HL-60 (cell line): ENCODE measurements around the gene MRPS34.

Source experiments
- GABPA ChIP-seq: IDR thresholded peaks from 2 replicates; pipeline ENCODE4 v1.6.1; 2012; ENCODE audit warnings: low read depth
- TF ChIP-seq, protein P1 (sequence below): IDR thresholded peaks from one replicate; pipeline ENCODE4 v1.5.1; 2011; ENCODE audit warnings: low read length, control low read depth, inconsistent platforms; ENCODE audit not compliant: insufficient read depth

DNA sequence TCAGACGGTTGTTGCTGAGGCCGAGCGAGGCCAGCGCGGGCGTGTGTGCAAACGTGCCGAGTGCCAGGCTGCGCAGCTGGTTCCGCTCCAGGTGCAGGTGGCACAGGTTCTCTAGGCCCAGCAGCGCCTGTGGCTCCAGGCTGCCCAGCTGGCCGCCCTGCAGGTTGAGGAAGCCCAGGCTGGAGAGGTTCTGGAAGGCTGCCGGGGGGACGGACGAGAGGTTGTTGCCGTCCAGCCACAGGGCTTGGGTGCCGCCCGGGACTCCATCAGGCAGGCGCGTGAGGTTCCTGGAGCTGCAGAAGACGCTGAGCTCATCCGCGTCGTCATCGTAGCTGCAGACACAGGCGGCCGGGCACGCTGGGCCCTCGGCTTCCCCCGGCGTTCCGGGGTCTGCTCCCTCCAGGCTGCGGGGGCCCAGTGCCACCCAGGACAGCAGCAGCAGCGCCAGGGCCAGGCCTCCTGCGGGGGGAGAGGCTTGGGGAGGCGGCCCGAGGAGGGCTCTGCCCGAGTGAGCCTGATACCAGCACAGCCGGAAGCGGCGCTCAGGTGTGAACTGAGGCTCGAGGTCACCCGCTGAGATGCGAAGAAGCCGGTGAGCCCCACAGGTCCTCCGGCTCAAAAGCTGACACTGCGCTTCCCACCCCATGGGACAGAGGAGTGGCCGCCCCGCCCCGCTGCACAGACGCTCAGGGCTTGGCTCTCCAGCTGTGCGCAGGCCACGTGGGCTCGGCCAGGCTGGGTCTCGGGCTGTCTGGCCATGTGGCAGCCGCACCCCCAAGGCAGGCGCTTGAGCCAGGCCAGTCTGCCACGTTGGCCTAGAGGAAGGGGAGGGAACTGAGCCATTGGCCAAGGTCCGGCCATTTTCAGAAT lies 19.2 kb upstream of the MRPS34 start:
- TF ChIP-seq, protein P1, sequence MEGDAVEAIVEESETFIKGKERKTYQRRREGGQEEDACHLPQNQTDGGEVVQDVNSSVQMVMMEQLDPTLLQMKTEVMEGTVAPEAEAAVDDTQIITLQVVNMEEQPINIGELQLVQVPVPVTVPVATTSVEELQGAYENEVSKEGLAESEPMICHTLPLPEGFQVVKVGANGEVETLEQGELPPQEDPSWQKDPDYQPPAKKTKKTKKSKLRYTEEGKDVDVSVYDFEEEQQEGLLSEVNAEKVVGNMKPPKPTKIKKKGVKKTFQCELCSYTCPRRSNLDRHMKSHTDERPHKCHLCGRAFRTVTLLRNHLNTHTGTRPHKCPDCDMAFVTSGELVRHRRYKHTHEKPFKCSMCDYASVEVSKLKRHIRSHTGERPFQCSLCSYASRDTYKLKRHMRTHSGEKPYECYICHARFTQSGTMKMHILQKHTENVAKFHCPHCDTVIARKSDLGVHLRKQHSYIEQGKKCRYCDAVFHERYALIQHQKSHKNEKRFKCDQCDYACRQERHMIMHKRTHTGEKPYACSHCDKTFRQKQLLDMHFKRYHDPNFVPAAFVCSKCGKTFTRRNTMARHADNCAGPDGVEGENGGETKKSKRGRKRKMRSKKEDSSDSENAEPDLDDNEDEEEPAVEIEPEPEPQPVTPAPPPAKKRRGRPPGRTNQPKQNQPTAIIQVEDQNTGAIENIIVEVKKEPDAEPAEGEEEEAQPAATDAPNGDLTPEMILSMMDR, result no peak
- no peak for TF ChIP-seq GABPA
